Measurements from ENCODE around the gene KCNH6.

- TF ChIP-seq CTCF (IDR thresholded peaks at IDR 0.05; ENCODE audit: low read length) (no peak), EZH2phosphoT487 (IDR thresholded peaks at IDR 0.05; ENCODE audit: low read length) (no peak), EZH2 (optimal IDR thresholded peaks at IDR 0.05; ENCODE audit: low read depth, low read length) (no peak)
Observed at GRCh38 chr17:63519116-63519881, 3.9 kb upstream of the KCNH6 start.
